Hypothalamus (tissue), 51 donors: ENCODE data around the gene SF3B2.
"Not testable (repeated sequence)": the region's sequence is repeated elsewhere in the genome, so short reads cannot be mapped to it uniquely, and the experiment has no call there.

ENCODE experiments used
- DNase-seq, 51 donors: peaks; one replicate each; lab custom pipeline; 2025; lab: John Stamatoyannopoulos, UW

Gene SF3B2

GRCh38 chr11:66100272-66101065, 48.3 kb downstream of the SF3B2 start:
- DNase-seq = peak in 38 of 51 donors; percentile 2 to 72 (median 41)

GRCh38 chr11:66101066-66101464, 48.9 kb downstream of the SF3B2 start:
- DNase-seq = no peak

GRCh38 chr11:66104057-66104638, 52.0 kb downstream of the SF3B2 start:
- DNase-seq = no peak

- DNase-seq = no peak
These were observed 54.8 kb downstream of the SF3B2 start for GRCh38 chr11:66106786-66107599.

- no peak for DNase-seq
These were observed 55.7 kb downstream of the SF3B2 start for GRCh38 chr11:66107600-66108510.

GRCh38 chr11:66109294-66109693, 57.1 kb downstream of the SF3B2 start:
- no peak for DNase-seq

GRCh38 chr11:66111158-66111557, 59.0 kb downstream of the SF3B2 start:
- DNase-seq = no peak

GRCh38 chr11:66112041-66112491, 59.9 kb downstream of the SF3B2 start:
- DNase-seq = no peak

- no peak for DNase-seq
These were observed 60.7 kb downstream of the SF3B2 start for GRCh38 chr11:66112601-66113499.

- DNase-seq = not testable (repeated sequence)
These were observed 62.8 kb downstream of the SF3B2 start for GRCh38 chr11:66114957-66115356.

GRCh38 chr11:66115638-66116301, 63.6 kb downstream of the SF3B2 start:
- no peak for DNase-seq

GRCh38 chr11:66116576-66117361, 64.6 kb downstream of the SF3B2 start:
- DNase-seq = no peak

- DNase-seq = no peak
These were observed 66.7 kb downstream of the SF3B2 start for GRCh38 chr11:66118847-66119246.
